A549 (cell line): Measurements from ENCODE around the gene ENTPD2. TPM values are rescaled to one million over a fixed set of nuclear protein-coding genes. Genes with fewer than 3 reads are reported as not detected.

Experiments used
- ATAC-seq, 2 experiments: fragments of 200-7000 bp in 1 of 2; fragments of >200 bp in 1 of 2; cut with Nextera tagmentation in 1 of 2; cut with Tn5 transposase in 1 of 2; 3 replicates each; pipeline versions ENCODE4 v1.8.0 to v1.9.1; 2018 to 2020; ENCODE audit warnings: mild to moderate bottlenecking in 1 of 2, moderate library complexity in 1 of 2
- CTCF ChIA-PET: fragments of 300-600 bp; sonication (Branson Sonifier 250); formaldehyde crosslinking; extraction: SDS; loops from one replicate; lab custom pipeline; 2021; ENCODE audit warnings: antibody characterized with exemption, inconsistent platforms; lab: Yijun Ruan, JAX
- POLR2A ChIA-PET: fragments of 350-600 bp; formaldehyde crosslinking; extraction: SDS; loops from one replicate; lab custom pipeline; 2021; ENCODE audit warnings: antibody characterized with exemption, inconsistent platforms; lab: Yijun Ruan, JAX
- DNase-seq, 2 experiments: peaks; one replicate each; pipeline versions ENCODE4 v3.0.0 to v3.0.0-alpha.2; 2011 to 2016; ENCODE audit warnings: low read depth in 1 of 2, low spot score in 1 of 2
- FAIRE-seq: peaks from 2 replicates; lab custom pipeline; 2011; peaks lifted over from hg19 to GRCh38; lab: Jason Lieb, UNC
- H3K27ac ChIP-seq, 2 experiments: fragments of >200 bp; sonication (Bioruptor Twin); formaldehyde crosslinking; 3 replicates each; pipeline ENCODE4 v1.5.1; 2016 to 2017
- H3K4me1 ChIP-seq: fragments of >200 bp; sonication (Bioruptor Twin); formaldehyde crosslinking; 3 replicates; pipeline ENCODE4 v1.6.1; 2016
- H3K4me2 ChIP-seq: fragments of >200 bp; sonication (Bioruptor Twin); formaldehyde crosslinking; 3 replicates; pipeline ENCODE4 v1.6.1; 2016
- H3K4me3 ChIP-seq: fragments of >200 bp; sonication (Bioruptor Twin); formaldehyde crosslinking; 3 replicates; pipeline ENCODE4 v1.5.1; 2016
- H3K9me3 ChIP-seq: fragments of >200 bp; sonication (Bioruptor Twin); formaldehyde crosslinking; 3 replicates; pipeline ENCODE4 v1.6.1; 2016
- BHLHE40 ChIP-seq: IDR thresholded peaks from 2 replicates; pipeline ENCODE4 v1.6.1; 2012; ENCODE audit warnings: low read depth, low read length, inconsistent platforms
- CBX8 ChIP-seq: fragments of 200-600 bp; sonication (generic); IDR thresholded peaks from 2 replicates; pipeline ENCODE4 v1.6.1; 2016
- CEBPB ChIP-seq, 2 experiments: fragments of >200 bp in 1 of 2; sonication (Bioruptor Twin) in 1 of 2; formaldehyde crosslinking in 1 of 2; IDR thresholded peaks; 2 replicates each; pipeline ENCODE4 v1.6.1; 2012 to 2016
- CHD4 ChIP-seq: fragments of 200-600 bp; sonication (generic); IDR thresholded peaks from 2 replicates; pipeline ENCODE4 v1.6.1; 2016; ENCODE audit warnings: antibody characterized with exemption, mild to moderate bottlenecking, borderline replicate concordance
- CTCF ChIP-seq: fragments of >200 bp; sonication (Bioruptor Twin); formaldehyde crosslinking; IDR thresholded peaks from 3 replicates; pipeline ENCODE4 v1.5.1; 2016
- E2F6 ChIP-seq: IDR thresholded peaks from 2 replicates; pipeline ENCODE4 v1.6.1; 2012; ENCODE audit warnings: low read depth, borderline replicate concordance
- ESRRA ChIP-seq: fragments of 150-350 bp; IDR thresholded peaks from 2 replicates; pipeline ENCODE4 v1.6.1; 2014; ENCODE audit warnings: mild to moderate bottlenecking, low read length, borderline replicate concordance
- FOXS1 ChIP-seq: fragments of 250-450 bp; sonication (Bioruptor Pico); IDR thresholded peaks from 2 replicates; pipeline ENCODE4 v1.5.0; 2020; ENCODE audit warnings: mild to moderate bottlenecking, moderate library complexity
- HOXA7 ChIP-seq: fragments of 250-450 bp; sonication (Bioruptor Pico); IDR thresholded peaks from 2 replicates; pipeline ENCODE4 v1.5.0; 2020; ENCODE audit warnings: mild to moderate bottlenecking, moderate library complexity
- JUN ChIP-seq, 2 experiments: fragments of >200 bp; sonication (Bioruptor Twin); formaldehyde crosslinking; IDR thresholded peaks; 2 replicates in 1 of 2; 3 replicates in 1 of 2; pipeline ENCODE4 v1.6.1; 2016 to 2017
- KDM1A ChIP-seq: fragments of 200-600 bp; sonication (generic); IDR thresholded peaks from 2 replicates; pipeline ENCODE4 v1.6.1; 2016; ENCODE audit warnings: low read depth, mild to moderate bottlenecking
- MAZ ChIP-seq: fragments of 150-350 bp; IDR thresholded peaks from 2 replicates; pipeline ENCODE4 v1.6.1; 2014; ENCODE audit warnings: antibody characterized with exemption, low read depth, low read length, borderline replicate concordance
- NPAS2 ChIP-seq: fragments of 250-450 bp; sonication (Bioruptor Pico); IDR thresholded peaks from 2 replicates; pipeline ENCODE4 v1.8.0; 2022; ENCODE audit warnings: mild to moderate bottlenecking, moderate library complexity, borderline replicate concordance
- RAD21 ChIP-seq, 2 experiments: fragments of >200 bp in 1 of 2; sonication (Bioruptor Twin) in 1 of 2; formaldehyde crosslinking in 1 of 2; IDR thresholded peaks in 1 of 2; conservative IDR thresholded peaks in 1 of 2; 2 replicates in 1 of 2; 3 replicates in 1 of 2; pipeline ENCODE4 v1.6.1; 2012 to 2018; ENCODE audit warnings: inconsistent platforms in 1 of 2
- RARB ChIP-seq: fragments of 250-450 bp; sonication (Bioruptor Pico); IDR thresholded peaks from 2 replicates; pipeline ENCODE4 v1.8.0; 2021; ENCODE audit warnings: mild to moderate bottlenecking, moderate library complexity
- RCOR1 ChIP-seq: fragments of 150-350 bp; IDR thresholded peaks from 2 replicates; pipeline ENCODE4 v1.6.1; 2014; ENCODE audit warnings: antibody characterized with exemption, low read length, low read depth
- SREBF2 ChIP-seq: fragments of 450-650 bp; IDR thresholded peaks from 2 replicates; pipeline ENCODE4 v1.6.1; 2014; ENCODE audit warnings: mild to moderate bottlenecking, moderate library complexity
- TFCP2L1 ChIP-seq: fragments of 250-450 bp; sonication (Bioruptor Pico); IDR thresholded peaks from 2 replicates; pipeline ENCODE4 v1.5.0; 2021; ENCODE audit warnings: mild to moderate bottlenecking
- TP53 ChIP-seq: fragments of 250-450 bp; sonication (Bioruptor Pico); IDR thresholded peaks from 2 replicates; pipeline ENCODE4 v1.5.0; 2021; ENCODE audit warnings: mild to moderate bottlenecking, moderate library complexity
- ZFP36 ChIP-seq: fragments of 450-650 bp; IDR thresholded peaks from 2 replicates; pipeline ENCODE4 v1.6.1; 2014; ENCODE audit warnings: borderline replicate concordance; ENCODE audit not compliant: partially characterized antibody
- ZSCAN20 ChIP-seq: fragments of 250-450 bp; sonication (Bioruptor Pico); IDR thresholded peaks from 2 replicates; pipeline ENCODE4 v1.8.0; 2022; ENCODE audit warnings: mild to moderate bottlenecking, moderate library complexity
- WGBS: methylation state at CpG from one replicate; pipeline ENCODE4 v1.1.6; 2017; ENCODE audit errors: missing lambda C conversion rate; 5-methylcytosine and 5-hydroxymethylcytosine counted together
- polyA plus RNA-seq, 4 experiments: library from polyadenylated mRNA; depleted of rRNA in 3 of 4; stranded (reverse); fragments of >200 nt; fragmentation: RNase III in 1 of 4; extraction: RNeasy Plus Mini Kit Qiagen cat#74134 plus additional on column Dnase treatment in 1 of 4; gene quantifications; 2 replicates in 3 of 4; 3 replicates in 1 of 4; pipeline ENCODE4 v1.2.3, GENCODE V29; 2011 to 2017

ENTPD2 gene
- polyA plus RNA-seq, 2 of the 4 experiments (the other 2 are of a cell fraction) = 0.75 to 1.2 TPM

- CTCF ChIA-PET = interaction anchor here (1.3 to 2.9 kb wide), 2 partner anchors 21 to 27 kb away, joined by 7 to 13 read pairs; no protein-coding TSS in a partner anchor
- WGBS = 82% methylated on average over 14 of the region's 22 CpGs
These were observed 45.5 kb downstream of the ENTPD2 start for GRCh38 chr9:137008312-137008711.

GRCh38 chr9:137007816-137008270 lies 46.0 kb downstream of the ENTPD2 start:
- no peak overlapping the region for H3K4me2 ChIP-seq
- CTCF ChIA-PET = interaction anchor here (1.3 to 2.9 kb wide), 3 partner anchors 21 to 60 kb away, joined by 7 to 13 read pairs (median 9); no protein-coding TSS in a partner anchor
- peaks cover 5% of the 10 kb centered on the region; the same call in 2 of the 3 replicates for H3K4me1 ChIP-seq
- TF ChIP-seq NPAS2 (CRISPR knock-in tag) (no peak), RARB (no peak), KDM1A (no peak), BHLHE40 (no peak)
- POLR2A ChIA-PET = no interaction called here
- peak in 1 of 2 experiments; percentile 17; a peak in 3 of 6 replicates for ATAC-seq
- H3K27ac ChIP-seq = no peak overlapping the region
- WGBS = 89% methylated on average over 10 of the region's 13 CpGs
- FAIRE-seq = no peak
- DNase-seq = no peak
- H3K4me3 ChIP-seq = no peak overlapping the region
- no peaks in the 10 kb centered on the region for H3K9me3 ChIP-seq

More at GRCh38 chr9:137008312-137008711, 45.5 kb downstream of the ENTPD2 start:
- no peak overlapping the region for H3K27ac ChIP-seq
- H3K4me2 ChIP-seq = no peak overlapping the region
- ATAC-seq = peak in 1 of 2 experiments; percentile 6; a peak in 2 of 6 replicates
- H3K4me3 ChIP-seq = no peak overlapping the region
- H3K4me1 ChIP-seq = peaks cover 5% of the 10 kb centered on the region; the same call in 2 of the 3 replicates
- POLR2A ChIA-PET = no interaction called here
- no peak for FAIRE-seq
- no peak for DNase-seq
- no peaks in the 10 kb centered on the region for H3K9me3 ChIP-seq
- TF ChIP-seq FOXS1 = no peak
- no peak for TF ChIP-seq RAD21 (conservative IDR thresholded peaks at IDR 0.05 in 1 of 2, IDR thresholded peaks at IDR 0.05 in 1 of 2)
- TF ChIP-seq JUN (IDR thresholded peaks at IDR 0.05) = no peak
- TF ChIP-seq CHD4 = no peak
- TF ChIP-seq CEBPB (IDR thresholded peaks at IDR 0.05) = no peak
- no peak for TF ChIP-seq E2F6
- no peak for TF ChIP-seq ESRRA
- no peak for TF ChIP-seq RCOR1
- no peak for TF ChIP-seq MAZ
- TF ChIP-seq CBX8 = no peak
- TF ChIP-seq SREBF2 = no peak
- TF ChIP-seq, all 56 proteins: peak for 0

- no peaks in the 10 kb centered on the region for H3K9me3 ChIP-seq
- no peak overlapping the region for H3K4me2 ChIP-seq
- ChIA-PET POLR2A (interaction anchor here (0.8 kb wide), 1 partner anchor 15 kb away, joined by 3 read pairs; the partner anchor contains the start of gene PAXX), CTCF (interaction anchor here (0.6 to 6.1 kb wide), 6 partner anchors 22 to 185 kb away, joined by 3 to 37 read pairs (median 8); partner anchors contain the start of genes ABCA2 and NPDC1)
- DNase-seq = no peak
- TF ChIP-seq ZFP36 (no peak), RAD21 (conservative IDR thresholded peaks at IDR 0.05 in 1 of 2, IDR thresholded peaks at IDR 0.05 in 1 of 2) (no peak), HOXA7 (CRISPR knock-in tag) (no peak), TP53 (CRISPR knock-in tag) (no peak), TFCP2L1 (CRISPR knock-in tag) (no peak), CTCF (no peak), ZSCAN20 (CRISPR knock-in tag) (no peak), CBX8 (no peak), KDM1A (no peak)
- FAIRE-seq = no peak
- no peak overlapping the region for H3K27ac ChIP-seq
- no peak overlapping the region for H3K4me3 ChIP-seq
- H3K4me1 ChIP-seq = peaks cover 5% of the 10 kb centered on the region; the same call in 2 of the 3 replicates
- 68% methylated on average over 24 of the region's 30 CpGs for WGBS
- ATAC-seq = peak in 1 of 2 experiments; percentile 47; a peak in 3 of 6 replicates
These were observed 46.6 kb downstream of the ENTPD2 start for GRCh38 chr9:137007108-137007815.
